RCC 7860 (cell line): Measurements from ENCODE around the gene KCNJ12.

Experiments used
- DNase-seq: peaks from one replicate; pipeline ENCODE4 v3.0.0-alpha.2; 2015; ENCODE audit warnings: low spot score
- FAIRE-seq: peaks from 2 replicates; lab custom pipeline; 2012; peaks lifted over from hg19 to GRCh38; lab: Jason Lieb, UNC

The KCNJ12 gene

DNA sequence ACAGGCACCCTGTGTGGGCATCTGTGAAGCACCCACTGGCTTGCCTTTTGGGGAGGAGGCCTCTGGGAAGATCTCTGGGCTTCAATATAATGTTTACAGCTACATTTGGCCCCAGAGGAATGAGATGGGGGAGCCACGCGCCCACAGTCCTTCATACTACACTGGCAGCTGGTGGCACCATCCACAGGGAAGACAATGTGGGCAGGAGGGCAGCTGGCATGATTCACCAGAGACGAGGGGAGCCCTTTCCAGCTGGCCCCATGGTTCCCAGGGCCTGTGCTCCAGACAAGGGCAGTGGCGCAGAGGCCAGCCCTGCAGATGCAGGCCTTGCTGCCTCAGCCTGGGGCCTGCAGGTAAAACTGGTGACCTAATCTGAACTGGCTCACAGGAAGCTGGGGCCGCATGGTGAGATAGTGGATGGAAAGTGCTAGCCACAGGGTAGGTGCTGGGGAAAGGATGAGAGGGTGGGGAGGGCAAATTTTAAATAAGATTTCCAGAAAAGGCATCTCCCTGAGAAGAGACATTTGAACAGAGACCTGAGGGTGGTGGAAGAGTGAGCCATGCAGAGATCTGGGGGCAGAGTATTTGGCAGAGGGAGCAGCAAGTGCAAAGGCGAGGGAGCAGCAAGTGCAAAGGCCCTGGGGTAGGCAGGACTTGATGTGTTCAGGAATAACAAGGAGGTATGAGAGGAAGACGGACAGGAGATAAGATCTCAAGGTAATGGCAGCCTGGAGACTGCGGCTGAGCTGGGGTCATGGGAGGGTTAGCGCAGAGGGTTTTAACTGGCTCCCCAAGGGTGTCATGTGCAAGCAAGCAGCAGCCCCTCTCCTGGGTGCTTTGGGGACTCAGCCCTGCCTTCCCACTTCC is 12.1 kb upstream of the KCNJ12 start:
- DNase-seq (no peak), FAIRE-seq (no peak)

DNA sequence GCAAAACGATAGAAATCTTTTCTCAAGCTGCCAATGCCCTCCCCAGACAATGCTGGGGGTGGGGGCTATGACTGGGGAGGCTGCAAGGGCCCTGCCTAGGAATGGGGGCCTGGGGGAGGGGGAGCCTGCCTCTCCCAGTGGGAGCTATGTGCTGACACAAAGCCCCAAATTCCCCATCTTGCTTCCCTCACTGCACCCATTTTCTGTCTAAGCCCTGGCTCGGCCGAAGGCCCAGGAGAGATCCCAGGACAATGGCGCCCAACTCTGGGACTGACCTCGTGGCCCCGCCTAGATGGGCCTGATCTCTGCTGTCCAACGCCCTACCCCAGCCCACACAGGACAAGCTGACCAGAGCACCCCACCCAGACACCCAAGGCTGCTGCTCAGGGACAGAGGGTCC is 11.1 kb upstream of the KCNJ12 start:
- no peak for FAIRE-seq
- DNase-seq, result no peak

- peak; percentile 28 for DNase-seq
- FAIRE-seq, result no peak
These were observed 7.5 kb upstream of the KCNJ12 start for GRCh38 chr17:21368545-21369246.

GRCh38 chr17:21369395-21369794 is 6.8 kb upstream of the KCNJ12 start:
- DNase-seq, result no peak
- FAIRE-seq, result no peak

GRCh38 chr17:21370430-21370829 is 5.7 kb upstream of the KCNJ12 start:
- DNase-seq (no peak), FAIRE-seq (no peak)

DNA sequence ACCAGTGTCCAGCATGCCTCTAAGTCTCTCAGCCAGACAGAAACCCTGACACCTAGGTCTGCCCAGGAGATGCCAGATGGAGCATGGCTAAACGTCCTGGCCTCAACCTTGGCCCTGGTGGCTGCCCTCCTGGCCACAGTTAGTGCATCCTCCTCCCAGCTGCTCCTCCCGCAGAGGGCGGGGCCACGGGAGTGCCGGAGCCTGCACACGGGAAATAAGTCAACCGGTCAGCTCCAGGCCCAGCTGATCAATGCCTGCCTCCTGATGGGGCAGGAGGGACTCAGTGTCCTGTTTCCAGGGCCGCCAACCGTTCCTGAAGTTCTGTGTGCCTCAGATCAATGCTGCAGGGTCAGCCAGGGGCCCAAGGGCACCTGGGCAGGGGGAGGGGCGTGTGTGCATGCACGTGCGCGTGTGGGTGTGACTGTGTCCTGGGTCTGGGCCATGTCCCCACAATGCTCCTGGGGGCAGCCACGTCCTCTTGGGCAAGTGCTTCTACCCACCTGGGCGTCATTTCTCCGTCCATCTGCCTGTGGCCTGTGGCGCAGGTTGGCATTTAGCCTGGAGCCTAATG is 4.6 kb upstream of the KCNJ12 start:
- FAIRE-seq (no peak), DNase-seq (no peak)

- no peak for FAIRE-seq
- DNase-seq, result no peak
These were observed 3.8 kb upstream of the KCNJ12 start for GRCh38 chr17:21372256-21372954.

GRCh38 chr17:21373036-21373435 is 3.1 kb upstream of the KCNJ12 start:
- FAIRE-seq, result no peak

DNA sequence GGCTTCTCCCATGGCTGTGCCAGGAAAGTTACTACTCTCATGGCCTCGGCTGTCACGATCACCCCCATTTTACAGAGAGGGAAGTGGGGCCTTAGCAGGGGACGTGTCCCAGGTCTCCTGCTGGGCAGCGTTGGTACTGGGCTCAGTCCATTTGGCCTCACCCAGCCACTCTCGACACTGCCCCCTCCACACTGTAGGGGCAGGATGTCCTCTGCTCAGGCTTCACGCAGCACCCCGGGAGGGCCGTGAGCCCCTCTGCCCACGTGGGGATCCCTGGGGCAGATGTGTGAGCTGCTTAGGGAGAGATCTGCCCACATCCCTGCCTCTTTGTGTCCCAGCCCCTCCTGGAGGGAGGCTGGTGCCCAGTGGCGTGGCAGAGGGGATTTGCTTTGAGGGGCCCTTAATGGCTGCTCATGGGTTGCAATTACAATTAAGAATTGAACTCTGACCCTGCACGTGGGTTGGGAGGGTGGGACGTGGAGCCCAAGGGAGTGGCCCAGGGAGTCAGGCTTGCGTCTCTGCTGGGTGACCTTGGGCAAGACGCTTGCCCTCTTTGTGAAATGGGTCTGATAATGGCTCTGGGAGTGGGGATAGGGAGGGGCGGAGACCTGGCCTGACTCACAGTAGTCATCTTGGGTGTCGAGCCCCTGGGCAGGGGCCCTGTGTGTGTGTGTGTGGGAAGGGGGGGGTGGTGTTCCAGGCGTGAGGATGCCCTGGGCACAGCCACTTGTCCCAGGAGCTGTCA is 2.3 kb upstream of the KCNJ12 start:
- FAIRE-seq (no peak), DNase-seq (no peak)

More at GRCh38 chr17:21373036-21373435, 3.1 kb upstream of the KCNJ12 start:
- DNase-seq, result no peak

GRCh38 chr17:21374441-21375161 is 1.6 kb upstream of the KCNJ12 start:
- FAIRE-seq (no peak), DNase-seq (peak; percentile 4)

DNA sequence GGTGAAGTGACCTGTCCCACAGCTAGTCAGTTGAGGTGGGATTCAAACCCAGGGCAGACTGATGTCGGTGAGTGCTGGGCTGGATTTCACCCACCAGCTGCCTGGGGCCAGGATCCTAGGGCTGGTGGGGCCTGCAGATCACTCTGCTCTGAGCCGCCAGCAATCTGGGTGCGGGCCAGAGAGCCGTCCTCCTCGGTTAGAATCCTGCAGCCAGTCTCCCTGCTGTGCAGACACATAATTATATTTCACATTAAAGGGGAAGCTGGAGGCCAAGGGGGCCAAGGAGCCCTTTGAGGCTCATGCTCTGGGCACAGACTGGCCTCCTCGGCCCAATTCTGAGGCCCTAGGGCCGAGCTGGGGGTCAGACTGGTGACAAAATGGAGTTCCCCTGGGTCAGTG is 996 bp upstream of the KCNJ12 start:
- FAIRE-seq (no peak), DNase-seq (no peak)

DNA sequence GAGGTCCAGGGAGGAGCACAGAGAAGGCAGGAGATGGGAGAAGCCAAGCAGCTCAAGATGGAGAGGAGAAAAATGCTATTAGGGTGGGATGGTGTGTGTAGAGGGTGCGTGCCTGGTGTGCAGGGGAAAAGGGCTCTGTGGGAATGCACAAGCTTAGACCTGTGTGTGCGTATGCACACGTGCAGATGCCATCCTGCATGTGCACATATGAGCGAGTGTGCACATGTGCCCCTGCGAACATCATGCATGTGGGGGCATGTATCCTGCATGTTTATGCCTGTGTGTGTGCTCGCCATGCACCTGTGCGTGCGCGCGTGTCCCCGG is 438 bp upstream of the KCNJ12 start:
- no peak for DNase-seq
- FAIRE-seq, result no peak

- DNase-seq (no peak), FAIRE-seq (no peak)
These were observed 868 bp downstream of the KCNJ12 start for GRCh38 chr17:21376759-21377690.

GRCh38 chr17:21377705-21378396 is 1.7 kb downstream of the KCNJ12 start:
- DNase-seq, result no peak
- no peak for FAIRE-seq

GRCh38 chr17:21378553-21378952 is 2.4 kb downstream of the KCNJ12 start:
- no peak for DNase-seq
- FAIRE-seq, result no peak

DNA sequence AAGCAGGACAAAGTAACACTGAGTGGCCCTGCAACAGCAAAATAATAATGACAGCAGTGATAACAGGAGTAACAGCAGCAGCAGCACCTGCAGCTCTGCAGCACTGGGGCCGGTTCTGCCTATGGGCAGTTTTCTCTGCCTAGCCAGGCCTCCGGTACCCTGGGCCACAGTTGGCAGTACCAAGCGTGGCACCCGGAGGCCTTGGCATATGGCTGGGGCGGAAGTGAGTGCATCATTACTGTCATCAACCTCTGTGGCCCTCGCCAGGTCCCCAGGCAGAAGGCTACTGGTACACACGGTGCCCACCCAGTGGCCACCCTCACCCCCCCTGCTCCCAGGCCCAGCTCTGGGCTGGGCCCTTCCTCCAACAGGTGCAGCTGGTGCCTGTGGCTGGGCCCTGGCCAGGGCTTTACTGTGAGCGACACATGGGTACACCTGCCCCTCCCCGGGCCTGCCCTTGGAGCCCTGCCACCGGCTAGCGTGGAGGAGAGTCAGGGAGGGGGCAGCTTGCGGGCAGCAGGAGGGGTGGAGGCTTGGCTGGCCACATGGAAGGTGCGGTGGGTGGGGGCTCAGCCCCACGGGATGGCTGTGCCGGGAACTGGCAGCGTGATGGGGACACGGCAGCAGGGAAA is 3.0 kb downstream of the KCNJ12 start:
- DNase-seq, result no peak
- FAIRE-seq, result no peak

GRCh38 chr17:21380659-21381058 is 4.5 kb downstream of the KCNJ12 start:
- FAIRE-seq (no peak), DNase-seq (no peak)
